ENCODE measurements around the gene APOF.

Gene APOF

GRCh38 chr12:56391721-56392120 is 29.1 kb upstream of the APOF start:
- no peak overlapping the region for H3K9ac ChIP-seq (ENCODE audit: low read depth in 1 of 2, low read length in 2 of 2)

GRCh38 chr12:56389412-56389811 is 26.8 kb upstream of the APOF start:
- H3K4me3 ChIP-seq (ENCODE audit: low read length in 2 of 2): no peak overlapping the region
- no peaks in the 10 kb centered on the region for H3K4me1 ChIP-seq (ENCODE audit: control insufficient read depth in 2 of 2, insufficient read depth in 2 of 2, low read length in 2 of 2)
- no peak overlapping the region for H3K9ac ChIP-seq (ENCODE audit: low read depth in 1 of 2, low read length in 2 of 2)
- H3K9me3 ChIP-seq (ENCODE audit: control insufficient read depth in 2 of 2, low read length in 2 of 2): no peaks in the 10 kb centered on the region
- no peaks in the 10 kb centered on the region for H3K27me3 ChIP-seq (ENCODE audit: control insufficient read depth in 2 of 2, insufficient read depth in 2 of 2, low read length in 2 of 2)
- H3K27ac ChIP-seq (ENCODE audit: low read depth in 2 of 2, low read length in 2 of 2): no peak overlapping the region
- no peaks in the 10 kb centered on the region for H3K36me3 ChIP-seq (ENCODE audit: control insufficient read depth in 2 of 2, insufficient read depth in 2 of 2, low read length in 2 of 2)

More at GRCh38 chr12:56391721-56392120, 29.1 kb upstream of the APOF start:
- Histone ChIP-seq H3K4me1 (ENCODE audit: control insufficient read depth in 2 of 2, insufficient read depth in 2 of 2, low read length in 2 of 2) (no peaks in the 10 kb centered on the region), H3K9me3 (ENCODE audit: control insufficient read depth in 2 of 2, low read length in 2 of 2) (no peaks in the 10 kb centered on the region), H3K27ac (ENCODE audit: low read depth in 2 of 2, low read length in 2 of 2) (no peak overlapping the region), H3K27me3 (ENCODE audit: control insufficient read depth in 2 of 2, insufficient read depth in 2 of 2, low read length in 2 of 2) (no peaks in the 10 kb centered on the region), H3K4me3 (ENCODE audit: low read length in 2 of 2) (no peak overlapping the region), H3K36me3 (ENCODE audit: control insufficient read depth in 2 of 2, insufficient read depth in 2 of 2, low read length in 2 of 2) (no peaks in the 10 kb centered on the region)

DNA sequence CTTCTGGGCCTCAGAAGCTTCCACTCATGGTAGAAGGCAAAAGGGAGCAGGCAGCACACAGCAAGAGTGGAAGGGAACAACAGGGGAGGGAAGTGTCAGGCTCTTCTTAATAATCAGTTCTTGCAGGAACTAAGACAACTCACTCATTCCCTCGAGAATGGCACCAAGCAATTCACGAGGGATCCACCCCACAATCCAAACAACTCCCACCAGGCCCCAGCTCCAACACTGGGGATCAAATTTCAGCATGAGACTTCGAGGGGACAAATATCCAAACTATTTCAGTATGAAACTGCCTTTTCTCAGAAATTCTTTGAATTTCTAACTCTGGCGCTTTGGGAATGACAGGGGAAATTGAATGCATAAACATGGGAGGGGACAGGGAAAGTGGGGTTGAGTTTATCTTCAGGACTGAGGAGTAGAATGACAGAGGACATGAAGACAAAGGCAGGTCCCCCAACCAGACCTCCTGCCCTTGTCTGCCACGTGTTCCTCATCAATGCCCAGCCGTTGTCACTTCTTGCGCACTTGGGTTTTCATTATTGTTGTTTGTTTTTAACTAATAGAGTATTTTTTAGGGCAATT is 24.6 kb upstream of the APOF start:
- H3K9ac ChIP-seq (ENCODE audit: low read depth in 1 of 2, low read length in 2 of 2): no peak overlapping the region
- H3K36me3 ChIP-seq (ENCODE audit: control insufficient read depth in 2 of 2, insufficient read depth in 2 of 2, low read length in 2 of 2): no peaks in the 10 kb centered on the region
- H3K27ac ChIP-seq (ENCODE audit: low read depth in 2 of 2, low read length in 2 of 2): no peak overlapping the region
- no peaks in the 10 kb centered on the region for H3K9me3 ChIP-seq (ENCODE audit: control insufficient read depth in 2 of 2, low read length in 2 of 2)
- no peak overlapping the region for H3K4me3 ChIP-seq (ENCODE audit: low read length in 2 of 2)
- H3K4me1 ChIP-seq (ENCODE audit: control insufficient read depth in 2 of 2, insufficient read depth in 2 of 2, low read length in 2 of 2): no peaks in the 10 kb centered on the region
- H3K27me3 ChIP-seq (ENCODE audit: control insufficient read depth in 2 of 2, insufficient read depth in 2 of 2, low read length in 2 of 2): no peaks in the 10 kb centered on the region

DNA sequence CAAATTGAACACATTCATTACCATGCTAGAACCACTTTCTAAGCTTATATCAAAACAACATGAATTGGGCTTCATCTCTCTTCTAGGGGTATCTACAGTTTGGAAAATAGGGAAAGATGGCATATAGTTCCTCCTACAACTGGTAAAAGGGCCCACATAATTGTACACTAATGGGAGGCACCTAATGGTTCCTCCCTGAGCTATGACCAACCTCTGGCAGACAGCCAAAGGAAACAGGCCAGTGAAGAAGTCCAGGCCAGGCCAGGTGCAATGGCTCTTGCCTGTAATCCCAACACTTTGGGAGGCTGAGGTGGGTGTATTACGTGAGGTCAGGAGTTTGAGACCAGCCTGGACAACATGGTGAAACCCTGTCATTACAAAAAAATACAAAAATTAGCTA is 23.2 kb upstream of the APOF start:
- Histone ChIP-seq H3K27ac (ENCODE audit: low read depth in 2 of 2, low read length in 2 of 2) (no peak overlapping the region), H3K27me3 (ENCODE audit: control insufficient read depth in 2 of 2, insufficient read depth in 2 of 2, low read length in 2 of 2) (no peaks in the 10 kb centered on the region), H3K4me3 (ENCODE audit: low read length in 2 of 2) (no peak overlapping the region), H3K4me1 (ENCODE audit: control insufficient read depth in 2 of 2, insufficient read depth in 2 of 2, low read length in 2 of 2) (no peaks in the 10 kb centered on the region), H3K36me3 (ENCODE audit: control insufficient read depth in 2 of 2, insufficient read depth in 2 of 2, low read length in 2 of 2) (no peaks in the 10 kb centered on the region), H3K9me3 (ENCODE audit: control insufficient read depth in 2 of 2, low read length in 2 of 2) (no peaks in the 10 kb centered on the region), H3K9ac (ENCODE audit: low read depth in 1 of 2, low read length in 2 of 2) (no peak overlapping the region)

DNA sequence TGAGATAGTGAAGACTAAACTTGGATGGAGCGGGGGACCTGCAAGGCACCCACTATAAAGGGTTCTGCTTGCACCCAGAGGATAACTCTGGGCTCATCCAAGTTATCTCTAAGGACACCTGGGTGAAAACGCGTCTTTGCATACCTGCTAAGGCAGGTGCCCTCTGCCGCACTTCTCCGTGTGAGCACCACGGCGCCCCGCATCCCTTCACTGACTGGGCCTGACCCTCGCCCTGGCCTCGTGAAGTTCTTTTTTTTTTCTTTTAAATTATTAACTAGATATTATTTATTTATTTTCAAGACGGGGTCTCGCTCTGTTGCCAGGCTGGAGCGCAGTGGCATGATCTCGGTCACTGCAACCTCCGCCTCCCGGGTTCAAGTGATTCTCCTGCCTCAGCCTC is 20.0 kb upstream of the APOF start:
- H3K9me3 ChIP-seq (ENCODE audit: control insufficient read depth in 2 of 2, low read length in 2 of 2): no peaks in the 10 kb centered on the region

DNA sequence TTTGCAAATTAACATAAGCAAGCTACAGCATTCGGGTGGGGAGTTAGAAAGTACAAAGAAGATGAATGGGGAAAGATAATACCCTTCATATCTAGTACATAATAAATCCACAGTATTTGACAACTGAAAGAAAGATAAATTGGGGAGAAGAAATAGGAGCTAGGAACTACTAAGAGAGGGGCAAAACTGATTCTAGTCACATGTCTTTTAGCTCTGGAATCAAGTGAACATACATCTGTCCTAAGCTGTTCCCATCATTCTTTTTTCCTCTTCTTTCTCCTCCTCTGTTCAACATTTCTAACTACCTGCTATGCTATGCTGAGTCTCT is 15.3 kb upstream of the APOF start:
- Histone ChIP-seq H3K4me3 (ENCODE audit: low read length in 2 of 2) (no peak overlapping the region), H3K27me3 (ENCODE audit: control insufficient read depth in 2 of 2, insufficient read depth in 2 of 2, low read length in 2 of 2) (no peaks in the 10 kb centered on the region), H3K36me3 (ENCODE audit: control insufficient read depth in 2 of 2, insufficient read depth in 2 of 2, low read length in 2 of 2) (no peaks in the 10 kb centered on the region), H3K4me1 (ENCODE audit: control insufficient read depth in 2 of 2, insufficient read depth in 2 of 2, low read length in 2 of 2) (peaks cover 0 to 2% of the 10 kb centered on the region in 2 donors), H3K27ac (ENCODE audit: low read depth in 2 of 2, low read length in 2 of 2) (no peak overlapping the region), H3K9me3 (ENCODE audit: control insufficient read depth in 2 of 2, low read length in 2 of 2) (no peaks in the 10 kb centered on the region), H3K9ac (ENCODE audit: low read depth in 1 of 2, low read length in 2 of 2) (no peak overlapping the region)

More for the DNA sequence above, 20.0 kb upstream of the APOF start:
- no peak overlapping the region for H3K27ac ChIP-seq (ENCODE audit: low read depth in 2 of 2, low read length in 2 of 2)
- no peak overlapping the region for H3K4me3 ChIP-seq (ENCODE audit: low read length in 2 of 2)
- no peaks in the 10 kb centered on the region for H3K36me3 ChIP-seq (ENCODE audit: control insufficient read depth in 2 of 2, insufficient read depth in 2 of 2, low read length in 2 of 2)
- H3K4me1 ChIP-seq (ENCODE audit: control insufficient read depth in 2 of 2, insufficient read depth in 2 of 2, low read length in 2 of 2): no peaks in the 10 kb centered on the region
- no peak overlapping the region for H3K9ac ChIP-seq (ENCODE audit: low read depth in 1 of 2, low read length in 2 of 2)
- H3K27me3 ChIP-seq (ENCODE audit: control insufficient read depth in 2 of 2, insufficient read depth in 2 of 2, low read length in 2 of 2): no peaks in the 10 kb centered on the region

GRCh38 chr12:56377310-56377988 is 14.8 kb upstream of the APOF start:
- Histone ChIP-seq H3K9ac (ENCODE audit: low read depth in 1 of 2, low read length in 2 of 2) (no peak overlapping the region), H3K9me3 (ENCODE audit: control insufficient read depth in 2 of 2, low read length in 2 of 2) (no peaks in the 10 kb centered on the region), H3K36me3 (ENCODE audit: control insufficient read depth in 2 of 2, insufficient read depth in 2 of 2, low read length in 2 of 2) (no peaks in the 10 kb centered on the region), H3K4me3 (ENCODE audit: low read length in 2 of 2) (no peak overlapping the region), H3K27me3 (ENCODE audit: control insufficient read depth in 2 of 2, insufficient read depth in 2 of 2, low read length in 2 of 2) (no peaks in the 10 kb centered on the region), H3K27ac (ENCODE audit: low read depth in 2 of 2, low read length in 2 of 2) (no peak overlapping the region), H3K4me1 (ENCODE audit: control insufficient read depth in 2 of 2, insufficient read depth in 2 of 2, low read length in 2 of 2) (peaks cover 0 to 2% of the 10 kb centered on the region in 2 donors)

GRCh38 chr12:56375598-56376434 is 13.2 kb upstream of the APOF start:
- Histone ChIP-seq H3K9ac (ENCODE audit: low read depth in 1 of 2, low read length in 2 of 2) (no peak overlapping the region), H3K27me3 (ENCODE audit: control insufficient read depth in 2 of 2, insufficient read depth in 2 of 2, low read length in 2 of 2) (no peaks in the 10 kb centered on the region), H3K9me3 (ENCODE audit: control insufficient read depth in 2 of 2, low read length in 2 of 2) (no peaks in the 10 kb centered on the region), H3K36me3 (ENCODE audit: control insufficient read depth in 2 of 2, insufficient read depth in 2 of 2, low read length in 2 of 2) (no peaks in the 10 kb centered on the region), H3K4me1 (ENCODE audit: control insufficient read depth in 2 of 2, insufficient read depth in 2 of 2, low read length in 2 of 2) (peaks cover 0 to 2% of the 10 kb centered on the region in 2 donors), H3K4me3 (ENCODE audit: low read length in 2 of 2) (no peak overlapping the region), H3K27ac (ENCODE audit: low read depth in 2 of 2, low read length in 2 of 2) (no peak overlapping the region)

- Histone ChIP-seq H3K27ac (ENCODE audit: low read depth in 2 of 2, low read length in 2 of 2) (peak overlapping the region in 1 of 2 donors; percentile 10), H3K9me3 (ENCODE audit: control insufficient read depth in 2 of 2, low read length in 2 of 2) (no peaks in the 10 kb centered on the region), H3K4me1 (ENCODE audit: control insufficient read depth in 2 of 2, insufficient read depth in 2 of 2, low read length in 2 of 2) (peaks cover 0 to 2% of the 10 kb centered on the region in 2 donors), H3K27me3 (ENCODE audit: control insufficient read depth in 2 of 2, insufficient read depth in 2 of 2, low read length in 2 of 2) (no peaks in the 10 kb centered on the region), H3K4me3 (ENCODE audit: low read length in 2 of 2) (no peak overlapping the region), H3K36me3 (ENCODE audit: control insufficient read depth in 2 of 2, insufficient read depth in 2 of 2, low read length in 2 of 2) (no peaks in the 10 kb centered on the region), H3K9ac (ENCODE audit: low read depth in 1 of 2, low read length in 2 of 2) (no peak overlapping the region)
Observed at GRCh38 chr12:56374726-56375597, 12.3 kb upstream of the APOF start.
